HUES48 (cell line): Measurements from ENCODE around the gene ZNF362.
"Not testable (repeated sequence)": the region's sequence is repeated elsewhere in the genome, so short reads cannot be mapped to it uniquely, and the experiment has no call there.

Experiments used
- H3K27ac ChIP-seq: one replicate; pipeline ENCODE4 v1.7.0; 2013; ENCODE audit warnings: low read depth, low read length, inconsistent platforms
- H3K27me3 ChIP-seq: 2 replicates; pipeline ENCODE4 v1.6.1; 2013; ENCODE audit warnings: mild to moderate bottlenecking, low read length; ENCODE audit not compliant: control insufficient read depth, insufficient read depth
- H3K36me3 ChIP-seq: 2 replicates; pipeline ENCODE4 v1.6.1; 2013; ENCODE audit warnings: low read length; ENCODE audit not compliant: control insufficient read depth, insufficient read depth
- H3K4me1 ChIP-seq: 2 replicates; pipeline ENCODE4 v1.6.1; 2013; ENCODE audit warnings: mild to moderate bottlenecking, low read length; ENCODE audit not compliant: control insufficient read depth, insufficient read depth
- H3K4me3 ChIP-seq: 2 replicates; pipeline ENCODE4 v1.5.1; 2013; ENCODE audit warnings: mild to moderate bottlenecking, low read depth, low read length
- H3K9ac ChIP-seq: 2 replicates; pipeline ENCODE4 v1.6.1; 2013; ENCODE audit warnings: mild to moderate bottlenecking, low read depth, low read length, moderate library complexity
- H3K9me3 ChIP-seq: 2 replicates; pipeline ENCODE4 v1.6.1; 2013; ENCODE audit warnings: low read length; ENCODE audit not compliant: control insufficient read depth, insufficient read depth

ZNF362 gene

DNA sequence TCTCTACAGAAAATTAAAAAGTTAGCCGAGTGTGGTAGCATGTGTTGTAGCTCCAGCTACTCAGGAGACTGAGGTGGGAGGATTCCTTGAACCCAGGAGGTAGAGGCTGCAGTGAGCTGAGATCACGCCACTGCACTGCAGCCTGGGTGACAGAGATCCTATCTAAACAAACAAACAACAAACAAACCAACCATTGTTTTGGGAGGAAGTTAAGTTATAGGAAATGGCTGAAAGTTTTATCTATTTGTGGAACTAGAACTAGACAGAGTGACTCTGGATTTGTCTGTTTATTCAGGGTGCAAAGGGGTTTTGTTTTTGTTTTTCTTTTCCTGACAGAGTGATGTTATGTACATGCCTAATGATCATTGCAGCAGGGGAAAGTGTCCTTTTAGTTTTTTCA, 31.0 kb downstream of the ZNF362 start:
- H3K36me3 ChIP-seq: peaks cover 45% of the 10 kb centered on the region
- no peaks in the 10 kb centered on the region for H3K9me3 ChIP-seq
- H3K4me1 ChIP-seq: no peaks in the 10 kb centered on the region
- H3K27me3 ChIP-seq: no peaks in the 10 kb centered on the region
- no peak overlapping the region for H3K9ac ChIP-seq
- no peak overlapping the region for H3K4me3 ChIP-seq
- no peak overlapping the region for H3K27ac ChIP-seq

DNA sequence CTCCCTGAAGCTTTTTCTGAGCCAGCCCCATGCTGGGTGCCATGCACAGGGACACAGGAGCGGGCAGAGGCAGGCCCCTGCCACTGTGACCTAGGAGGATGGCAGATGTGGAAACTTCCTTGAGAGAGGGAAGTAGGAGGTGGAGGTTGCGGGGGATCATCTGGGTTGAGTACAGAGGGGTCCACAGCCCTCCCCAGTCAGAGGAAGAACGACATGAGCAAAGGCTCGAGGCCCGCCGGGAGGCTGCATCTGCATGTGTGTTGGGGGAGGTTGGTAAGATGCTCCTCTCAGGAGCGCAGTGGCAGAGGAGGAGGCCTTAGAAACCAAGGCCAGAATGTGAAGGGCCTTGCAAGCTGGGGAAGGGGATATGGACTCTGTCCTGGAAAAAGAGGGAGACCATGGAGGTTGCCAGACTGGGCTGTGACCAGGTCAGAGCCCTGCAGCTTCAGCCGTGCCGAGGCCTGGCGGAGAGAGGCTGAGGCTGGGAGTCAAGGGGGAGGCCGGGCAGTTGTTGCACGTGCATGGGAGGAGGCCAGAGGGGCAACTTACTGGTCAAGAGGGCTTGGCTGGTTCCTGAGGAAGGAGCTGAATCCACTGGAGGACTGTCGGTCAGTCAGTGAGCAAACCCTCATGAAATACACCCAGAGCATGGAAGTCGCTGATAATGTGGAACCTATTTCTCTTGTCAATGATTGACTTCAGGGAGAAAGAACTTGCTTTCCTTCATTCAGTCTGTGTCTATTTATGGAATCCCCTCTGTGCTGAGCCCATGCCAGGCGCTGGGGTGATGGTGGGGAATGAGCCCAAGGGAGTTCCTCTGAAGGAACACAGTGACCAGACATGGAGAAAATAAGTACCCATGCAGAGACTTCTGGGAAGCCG, 32.9 kb downstream of the ZNF362 start:
- H3K27me3 ChIP-seq: no peaks in the 10 kb centered on the region
- no peak overlapping the region for H3K27ac ChIP-seq
- H3K9ac ChIP-seq: no peak overlapping the region
- no peak overlapping the region for H3K4me3 ChIP-seq
- H3K36me3 ChIP-seq: peaks cover 42% of the 10 kb centered on the region
- H3K9me3 ChIP-seq: no peaks in the 10 kb centered on the region
- no peaks in the 10 kb centered on the region for H3K4me1 ChIP-seq

GRCh38 chr1:33289858-33290154, 33.5 kb downstream of the ZNF362 start:
- Histone ChIP-seq H3K9me3 (no peaks in the 10 kb centered on the region), H3K9ac (no peak overlapping the region), H3K4me3 (no peak overlapping the region), H3K27ac (no peak overlapping the region), H3K36me3 (peaks cover 39% of the 10 kb centered on the region), H3K27me3 (no peaks in the 10 kb centered on the region), H3K4me1 (no peaks in the 10 kb centered on the region)

DNA sequence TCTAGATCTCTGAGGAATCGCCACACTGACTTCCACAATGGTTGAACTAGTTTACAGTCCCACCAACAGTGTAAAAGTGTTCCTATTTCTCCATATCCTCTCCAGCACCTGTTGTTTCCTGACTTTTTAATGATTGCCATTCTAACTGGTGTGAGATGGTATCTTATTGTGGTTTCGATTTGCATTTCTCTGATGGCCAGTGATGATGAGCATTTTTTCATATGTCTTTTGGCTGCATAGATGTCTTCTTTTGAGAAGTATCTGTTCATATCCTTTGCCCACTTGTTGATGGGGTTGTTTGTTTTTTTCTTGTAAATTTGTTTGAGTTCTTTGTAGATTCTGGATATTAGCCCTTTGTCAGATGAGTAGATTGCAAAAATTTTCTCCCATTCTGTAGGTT, 34.3 kb downstream of the ZNF362 start:
- H3K27ac ChIP-seq, H3K4me3 ChIP-seq, H3K27me3 ChIP-seq, H3K9me3 ChIP-seq, H3K9ac ChIP-seq, H3K4me1 ChIP-seq: not testable (repeated sequence)
- peaks cover 34% of the 10 kb centered on the region for H3K36me3 ChIP-seq

DNA sequence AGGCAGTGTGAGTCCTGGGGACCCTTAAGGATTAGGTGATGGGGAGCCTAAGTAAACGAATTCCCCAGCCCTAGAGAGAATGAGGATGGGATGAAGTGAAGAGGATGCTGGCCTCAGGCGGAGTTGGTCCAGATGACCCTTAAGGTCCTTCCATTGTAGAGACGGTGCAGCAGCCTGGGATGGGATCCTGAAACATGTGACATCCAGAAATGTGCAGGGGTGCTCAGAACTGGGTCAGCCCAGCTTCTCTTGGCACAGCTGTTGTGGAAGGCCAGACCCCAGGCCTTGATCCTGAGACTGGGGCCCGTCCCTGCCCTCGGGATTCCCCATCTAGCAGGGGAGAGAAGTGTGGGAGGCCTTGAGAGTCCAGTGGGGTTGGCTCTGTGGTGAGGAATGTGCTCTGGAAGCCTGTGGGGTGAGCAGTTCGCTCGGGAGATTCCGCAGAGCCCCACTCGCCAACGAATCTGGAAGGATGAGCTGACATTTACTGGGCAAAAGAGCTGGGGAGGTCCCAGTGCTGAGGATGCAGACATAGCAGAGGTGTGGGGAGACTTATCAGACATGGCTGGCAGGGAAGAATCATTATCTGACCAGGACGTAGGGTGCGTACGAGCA, 36.5 kb downstream of the ZNF362 start:
- Histone ChIP-seq H3K27ac (no peak overlapping the region), H3K9ac (no peak overlapping the region), H3K9me3 (no peaks in the 10 kb centered on the region), H3K4me3 (no peak overlapping the region), H3K4me1 (no peaks in the 10 kb centered on the region), H3K27me3 (no peaks in the 10 kb centered on the region), H3K36me3 (peaks cover 37% of the 10 kb centered on the region)

- no peaks in the 10 kb centered on the region for H3K27me3 ChIP-seq
- H3K27ac ChIP-seq: no peak overlapping the region
- no peak overlapping the region for H3K4me3 ChIP-seq
- H3K36me3 ChIP-seq: peaks cover 40% of the 10 kb centered on the region
- no peaks in the 10 kb centered on the region for H3K9me3 ChIP-seq
- no peak overlapping the region for H3K9ac ChIP-seq
- H3K4me1 ChIP-seq: no peaks in the 10 kb centered on the region
Measured at GRCh38 chr1:33294071-33295010, 38.0 kb downstream of the ZNF362 start.

GRCh38 chr1:33295023-33295422, 38.7 kb downstream of the ZNF362 start:
- Histone ChIP-seq H3K4me3 (no peak overlapping the region), H3K9ac (no peak overlapping the region), H3K27ac (peak overlapping the region; percentile 32), H3K4me1 (no peaks in the 10 kb centered on the region), H3K27me3 (no peaks in the 10 kb centered on the region), H3K9me3 (no peaks in the 10 kb centered on the region), H3K36me3 (peaks cover 37% of the 10 kb centered on the region)

DNA sequence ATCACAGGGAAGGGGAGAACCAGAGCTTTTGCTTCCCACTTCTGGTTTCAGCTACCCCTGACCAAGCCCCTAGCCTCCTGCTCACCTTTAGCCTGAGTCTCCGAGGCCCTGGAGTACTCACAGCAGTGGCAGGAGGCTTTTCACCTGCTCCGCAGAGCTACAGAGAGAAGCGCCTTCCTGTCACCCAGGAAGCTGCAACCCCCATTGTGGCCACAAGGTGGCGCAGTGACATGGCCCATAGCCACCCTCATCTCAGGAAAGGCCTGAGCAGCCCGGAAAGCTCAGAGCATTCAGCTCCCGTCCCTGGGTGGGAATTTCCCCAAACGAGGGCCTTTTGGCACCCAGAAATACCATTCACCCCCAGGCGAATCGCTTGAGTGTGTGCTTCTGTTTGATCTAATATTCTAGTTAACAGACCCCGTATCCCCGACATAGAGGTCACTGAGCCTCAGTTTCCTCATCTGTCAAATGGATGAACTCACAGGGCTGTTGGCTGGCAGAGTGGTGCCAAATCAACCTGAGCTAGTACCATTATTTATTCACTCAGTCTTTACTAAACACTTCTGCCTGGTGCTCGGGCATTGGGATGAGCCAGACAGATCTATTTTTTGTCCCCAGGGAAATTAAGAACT, 39.3 kb downstream of the ZNF362 start:
- Histone ChIP-seq H3K27me3 (no peaks in the 10 kb centered on the region), H3K9ac (no peak overlapping the region), H3K4me1 (no peaks in the 10 kb centered on the region), H3K9me3 (no peaks in the 10 kb centered on the region), H3K36me3 (peaks cover 37% of the 10 kb centered on the region), H3K4me3 (no peak overlapping the region), H3K27ac (peak overlapping the region; percentile 32)

- Histone ChIP-seq H3K4me1 (no peaks in the 10 kb centered on the region), H3K36me3 (peaks cover 37% of the 10 kb centered on the region), H3K27ac (no peak overlapping the region), H3K9ac (no peak overlapping the region), H3K9me3 (no peaks in the 10 kb centered on the region), H3K4me3 (no peak overlapping the region), H3K27me3 (no peaks in the 10 kb centered on the region)
Measured at GRCh38 chr1:33296082-33296458, 39.8 kb downstream of the ZNF362 start.

DNA sequence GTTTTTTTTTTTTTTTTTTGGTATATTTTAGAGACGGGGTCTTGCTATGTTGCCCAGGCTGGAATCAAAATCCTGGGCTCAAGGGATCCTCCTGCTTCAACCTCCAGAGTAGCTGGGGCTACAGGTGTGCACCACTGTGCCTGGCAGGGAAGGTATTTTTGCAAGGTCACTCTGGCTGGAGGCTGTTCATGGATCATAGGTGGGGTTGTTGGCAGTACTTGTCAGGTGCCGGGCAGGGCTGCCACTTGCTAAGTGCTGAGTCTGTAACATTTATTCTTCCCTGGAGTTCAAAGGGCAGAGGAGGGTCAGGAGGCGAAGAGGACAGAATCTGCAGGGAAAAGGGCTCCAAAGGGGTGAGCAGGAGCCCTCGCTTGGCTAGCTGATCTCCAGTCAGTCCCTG, 40.5 kb downstream of the ZNF362 start:
- H3K27ac ChIP-seq: no peak overlapping the region
- H3K4me3 ChIP-seq: no peak overlapping the region
- no peaks in the 10 kb centered on the region for H3K9me3 ChIP-seq
- H3K36me3 ChIP-seq: peaks cover 37% of the 10 kb centered on the region
- no peaks in the 10 kb centered on the region for H3K4me1 ChIP-seq
- H3K27me3 ChIP-seq: no peaks in the 10 kb centered on the region
- no peak overlapping the region for H3K9ac ChIP-seq
